A549 (cell line): ENCODE results near the gene LPAR1.

Experiments used
- CBX2 ChIP-seq: fragments of 200-600 bp; sonication (generic); IDR thresholded peaks from 2 replicates; pipeline ENCODE4 v1.6.1; 2016; ENCODE audit warnings: low read depth, mild to moderate bottlenecking, borderline replicate concordance
- CTCF ChIP-seq: fragments of >200 bp; sonication (Bioruptor Twin); formaldehyde crosslinking; IDR thresholded peaks from 3 replicates; pipeline ENCODE4 v1.5.1; 2016
- EHMT2 ChIP-seq: fragments of 200-600 bp; sonication (generic); IDR thresholded peaks from 2 replicates; pipeline ENCODE4 v1.6.1; 2016; ENCODE audit warnings: antibody characterized with exemption, low read depth, mild to moderate bottlenecking, moderate library complexity
- POLR2A ChIP-seq: IDR thresholded peaks from 2 replicates; pipeline ENCODE4 v1.6.1; 2012; ENCODE audit warnings: mild to moderate bottlenecking, low read length
- POLR2AphosphoS2 ChIP-seq: conservative IDR thresholded peaks from 2 replicates; pipeline ENCODE4 v1.6.1; 2012; ENCODE audit warnings: low read length, improper control_type of control experiment, inconsistent platforms
- RAD21 ChIP-seq, 2 experiments: fragments of >200 bp in 1 of 2; sonication (Bioruptor Twin) in 1 of 2; formaldehyde crosslinking in 1 of 2; IDR thresholded peaks in 1 of 2; conservative IDR thresholded peaks in 1 of 2; 2 replicates in 1 of 2; 3 replicates in 1 of 2; pipeline ENCODE4 v1.6.1; 2012 to 2018; ENCODE audit warnings: inconsistent platforms in 1 of 2
- REST ChIP-seq: fragments of 200-600 bp; sonication (generic); IDR thresholded peaks from 2 replicates; pipeline ENCODE4 v1.6.1; 2016; ENCODE audit warnings: antibody characterized with exemption, mild to moderate bottlenecking, moderate library complexity
- TF ChIP-seq, protein P1 (sequence below): fragments of 450-650 bp; IDR thresholded peaks from 2 replicates; pipeline ENCODE4 v1.6.1; 2014; ENCODE audit warnings: antibody characterized with exemption

GRCh38 chr9:111051400-111051799, 13.1 kb upstream of the LPAR1 start:
- TF ChIP-seq EHMT2 (no peak), CTCF (no peak), REST (no peak), POLR2AphosphoS2 (no peak), CBX2 (no peak), POLR2A (no peak), RAD21 (conservative IDR thresholded peaks at IDR 0.05 in 1 of 2, IDR thresholded peaks at IDR 0.05 in 1 of 2) (no peak)
- TF ChIP-seq, protein P1, sequence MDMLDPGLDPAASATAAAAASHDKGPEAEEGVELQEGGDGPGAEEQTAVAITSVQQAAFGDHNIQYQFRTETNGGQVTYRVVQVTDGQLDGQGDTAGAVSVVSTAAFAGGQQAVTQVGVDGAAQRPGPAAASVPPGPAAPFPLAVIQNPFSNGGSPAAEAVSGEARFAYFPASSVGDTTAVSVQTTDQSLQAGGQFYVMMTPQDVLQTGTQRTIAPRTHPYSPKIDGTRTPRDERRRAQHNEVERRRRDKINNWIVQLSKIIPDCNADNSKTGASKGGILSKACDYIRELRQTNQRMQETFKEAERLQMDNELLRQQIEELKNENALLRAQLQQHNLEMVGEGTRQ: no peak
